ENCODE results near the gene NDUFAF4. TPM values are rescaled to one million over a fixed set of nuclear protein-coding genes. Genes with fewer than 3 reads are reported as not detected.

NDUFAF4 gene
- total RNA-seq (2014; rRNA removed; shearing (Covaris generic)) = 35.1 and 59.8 TPM in 2 replicates
- polyA plus RNA-seq (2016; fragmentation: Nextera tagmentation; extraction: Ambion mirVana) = 205 and 233 TPM in 2 replicates
- long read RNA-seq, transcript NDUFAF4-201 (3 exons, 2,399 nt) = major isoform, 69 of 78 reads
- long read RNA-seq, partial matches to known transcripts = 0 of 78 reads
- long read RNA-seq, other reads (novel, unspliced or antisense) = 9 of 78 reads

GRCh38 chr6:96897396-96898240, at the start of gene NDUFAF4:
TSS of gene NDUFAF4 (minus strand) at chr6:96897891. CDS start at chr6:96897801, 90 bp downstream.
- H3K79me2 ChIP-seq (replicated peaks; ENCODE audit: insufficient read depth) = peaks cover 47% of the 10 kb centered on the region
- no peaks in the 10 kb centered on the region for H3K9me3 Mint-ChIP-seq
- no peaks in the 10 kb centered on the region for H3F3A ChIP-seq (replicated peaks; ENCODE audit: low read depth)
- peaks cover 28% of the 10 kb centered on the region; the same call in 1 of the 2 replicates for H3K36me3 ChIP-seq (ENCODE audit: insufficient read depth)
- 0 out of 2 replicates have a peak, but pooled peaks cover 4% of the 10 kb centered on the region for H3K4me1 ChIP-seq (ENCODE audit: insufficient read depth)
- H3K27ac ChIP-seq (ENCODE audit: low read depth) = peak within 1 kb of the TSS; percentile 87
- no peaks in the 10 kb centered on the region for H3K27me3 ChIP-seq (ENCODE audit: insufficient read depth)
- peak within 1 kb of the TSS; percentile 81 for H3K4me2 ChIP-seq
- H3K36me3 Mint-ChIP-seq (ENCODE audit: low read depth) = peaks cover 23% of the 10 kb centered on the region
- peak within 1 kb of the TSS; percentile 84 for H3K4me3 Mint-ChIP-seq
- peak; percentile 92 for ATAC-seq
- peaks cover 2% of the 10 kb centered on the region for H3K27me3 Mint-ChIP-seq (ENCODE audit: insufficient read depth, low read depth, poor library complexity)
- H3K27ac Mint-ChIP-seq = peak within 1 kb of the TSS; percentile 95
- peaks cover 24% of the 10 kb centered on the region for H4K20me1 ChIP-seq (replicated peaks; ENCODE audit: insufficient read depth)
- TF ChIP-seq CREB1 (CRISPR knock-in tag; IDR thresholded peaks at IDR 0.05; ENCODE audit: low read depth) (peak; percentile 68), ETS1 (IDR thresholded peaks at IDR 0.05) (peak; percentile 51; the same call in 1 of the 2 replicates), NANOG (IDR thresholded peaks at IDR 0.05; ENCODE audit: borderline replicate concordance) (no peak), EZH2phosphoT487 (IDR thresholded peaks at IDR 0.05; ENCODE audit: unreplicated experiment) (no peak), ZNF114 (CRISPR knock-in tag; IDR thresholded peaks at IDR 0.05) (no peak), ZNF331 (CRISPR knock-in tag; IDR thresholded peaks at IDR 0.05; ENCODE audit: low read depth) (no peak), CTCF (conservative IDR thresholded peaks at IDR 0.05; ENCODE audit: low read depth in 2 of 2) (peak; percentile 77 to 87), STAT1 (IDR thresholded peaks at IDR 0.05; ENCODE audit: unreplicated experiment) (no peak), ZNF462 (CRISPR knock-in tag; IDR thresholded peaks at IDR 0.05) (no peak), POLR2AphosphoS5 (IDR thresholded peaks at IDR 0.05; ENCODE audit: low read depth) (peak; percentile 86), REST (IDR thresholded peaks at IDR 0.05; ENCODE audit: unreplicated experiment) (no peak), EZH2 (IDR thresholded peaks at IDR 0.05; ENCODE audit: low read depth, unreplicated experiment) (no peak), JUNB (IDR thresholded peaks at IDR 0.05; ENCODE audit: unreplicated experiment) (no peak)
- DNase-seq (ENCODE audit: low spot score) = peak; percentile 97
- H3K4me1 Mint-ChIP-seq = peaks cover 16% of the 10 kb centered on the region
- no peaks in the 10 kb centered on the region for H3K9me2 ChIP-seq (ENCODE audit: insufficient read depth)
- peak within 1 kb of the TSS; percentile 68 for H3K4me3 ChIP-seq
- H2AFZ ChIP-seq = peak within 1 kb of the TSS; percentile 94
